C4-2B (cell line): ENCODE data around the gene FA2H.

ENCODE experiments used
- H3K27ac ChIP-seq: fragments of 450-650 bp; 2 replicates; pipeline ENCODE4 v1.5.1; 2017
- ZFX ChIP-seq: fragments of 450-650 bp; IDR thresholded peaks from 2 replicates; pipeline ENCODE4 v1.6.1; 2017
- TF ChIP-seq, protein P1 (sequence below): fragments of 450-650 bp; conservative IDR thresholded peaks from 2 replicates; pipeline ENCODE4 v1.5.1; 2017; ENCODE audit warnings: mild to moderate bottlenecking

The FA2H gene

DNA sequence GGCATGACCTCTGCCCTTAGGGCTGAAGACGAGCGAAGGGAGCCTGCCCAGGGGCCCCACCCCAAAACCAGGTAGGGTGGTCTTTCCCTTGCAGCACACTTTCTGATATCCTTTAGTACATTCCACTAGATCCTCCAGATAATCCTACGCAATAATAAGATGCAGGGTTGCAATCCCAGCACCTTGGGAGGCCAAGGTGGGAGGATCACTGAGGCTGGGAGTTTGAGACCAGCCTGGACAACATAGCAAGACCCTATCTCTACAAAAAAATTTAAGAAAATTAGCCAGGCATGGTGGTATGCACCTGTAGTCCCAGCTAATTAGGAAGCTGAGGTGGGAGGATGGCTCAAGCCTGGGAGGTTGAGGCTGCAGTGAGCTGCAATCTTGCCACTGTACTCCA lies 39.1 kb downstream of the FA2H start:
- no peak for TF ChIP-seq ZFX
- TF ChIP-seq, protein P1, sequence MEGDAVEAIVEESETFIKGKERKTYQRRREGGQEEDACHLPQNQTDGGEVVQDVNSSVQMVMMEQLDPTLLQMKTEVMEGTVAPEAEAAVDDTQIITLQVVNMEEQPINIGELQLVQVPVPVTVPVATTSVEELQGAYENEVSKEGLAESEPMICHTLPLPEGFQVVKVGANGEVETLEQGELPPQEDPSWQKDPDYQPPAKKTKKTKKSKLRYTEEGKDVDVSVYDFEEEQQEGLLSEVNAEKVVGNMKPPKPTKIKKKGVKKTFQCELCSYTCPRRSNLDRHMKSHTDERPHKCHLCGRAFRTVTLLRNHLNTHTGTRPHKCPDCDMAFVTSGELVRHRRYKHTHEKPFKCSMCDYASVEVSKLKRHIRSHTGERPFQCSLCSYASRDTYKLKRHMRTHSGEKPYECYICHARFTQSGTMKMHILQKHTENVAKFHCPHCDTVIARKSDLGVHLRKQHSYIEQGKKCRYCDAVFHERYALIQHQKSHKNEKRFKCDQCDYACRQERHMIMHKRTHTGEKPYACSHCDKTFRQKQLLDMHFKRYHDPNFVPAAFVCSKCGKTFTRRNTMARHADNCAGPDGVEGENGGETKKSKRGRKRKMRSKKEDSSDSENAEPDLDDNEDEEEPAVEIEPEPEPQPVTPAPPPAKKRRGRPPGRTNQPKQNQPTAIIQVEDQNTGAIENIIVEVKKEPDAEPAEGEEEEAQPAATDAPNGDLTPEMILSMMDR = no peak
- H3K27ac ChIP-seq = no peak overlapping the region

DNA sequence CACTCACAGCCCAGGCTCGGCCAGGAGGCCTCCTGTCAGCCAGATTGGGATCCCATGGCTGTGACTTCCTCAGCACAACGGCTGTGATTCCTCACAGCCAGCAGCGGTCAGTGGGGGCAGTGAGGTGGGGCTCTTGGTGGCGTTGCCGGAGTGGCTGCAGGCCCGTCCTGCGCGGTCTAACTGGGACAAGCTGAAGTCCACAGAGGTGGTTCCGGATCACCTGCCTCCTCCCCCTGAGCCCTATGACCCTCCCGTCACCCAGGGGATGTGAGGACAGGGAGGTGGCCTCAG lies 39.5 kb downstream of the FA2H start:
- H3K27ac ChIP-seq = no peak overlapping the region
- TF ChIP-seq, protein P1 = no peak
- no peak for TF ChIP-seq ZFX

DNA sequence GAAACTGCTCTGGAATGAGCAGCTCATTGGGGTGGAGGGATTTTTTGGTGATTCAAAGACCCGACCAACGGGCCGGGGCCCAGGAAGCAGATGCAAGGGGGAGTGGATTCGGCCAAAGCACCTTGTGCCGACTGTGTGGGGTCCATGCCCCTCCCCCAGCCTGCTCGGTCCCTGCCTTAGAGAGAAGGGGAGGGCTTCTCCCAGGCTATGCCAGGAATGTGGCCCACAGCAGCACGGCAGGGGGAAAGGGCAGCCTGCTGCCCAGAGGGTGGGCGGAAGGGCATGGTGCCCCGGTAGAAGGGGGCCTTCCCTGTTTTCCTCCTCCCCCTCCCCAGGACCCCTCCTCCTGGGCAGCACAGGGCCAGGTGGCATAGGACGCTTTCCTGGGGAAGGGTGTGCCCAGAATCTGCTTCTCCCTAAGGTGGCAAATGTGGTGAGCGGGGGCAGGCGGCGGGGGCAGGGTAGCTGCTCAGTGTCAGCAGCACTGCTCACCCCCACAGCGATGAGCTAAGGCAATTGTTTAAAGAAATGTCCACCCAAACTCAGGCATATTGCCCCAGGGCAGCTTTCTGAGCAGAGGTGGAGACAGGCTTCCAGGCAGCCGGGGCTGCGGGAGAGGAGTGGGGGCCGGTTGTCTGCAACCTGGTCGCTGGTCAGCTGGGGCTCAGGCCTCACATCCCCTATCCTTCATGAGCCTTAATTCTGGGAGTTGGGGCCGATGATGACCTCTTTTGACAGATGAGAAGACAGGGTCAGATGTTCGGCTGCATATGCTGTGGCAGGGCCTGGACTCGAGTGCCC lies 40.1 kb downstream of the FA2H start:
- no peak overlapping the region for H3K27ac ChIP-seq
- TF ChIP-seq ZFX = no peak
- TF ChIP-seq, protein P1 = no peak

DNA sequence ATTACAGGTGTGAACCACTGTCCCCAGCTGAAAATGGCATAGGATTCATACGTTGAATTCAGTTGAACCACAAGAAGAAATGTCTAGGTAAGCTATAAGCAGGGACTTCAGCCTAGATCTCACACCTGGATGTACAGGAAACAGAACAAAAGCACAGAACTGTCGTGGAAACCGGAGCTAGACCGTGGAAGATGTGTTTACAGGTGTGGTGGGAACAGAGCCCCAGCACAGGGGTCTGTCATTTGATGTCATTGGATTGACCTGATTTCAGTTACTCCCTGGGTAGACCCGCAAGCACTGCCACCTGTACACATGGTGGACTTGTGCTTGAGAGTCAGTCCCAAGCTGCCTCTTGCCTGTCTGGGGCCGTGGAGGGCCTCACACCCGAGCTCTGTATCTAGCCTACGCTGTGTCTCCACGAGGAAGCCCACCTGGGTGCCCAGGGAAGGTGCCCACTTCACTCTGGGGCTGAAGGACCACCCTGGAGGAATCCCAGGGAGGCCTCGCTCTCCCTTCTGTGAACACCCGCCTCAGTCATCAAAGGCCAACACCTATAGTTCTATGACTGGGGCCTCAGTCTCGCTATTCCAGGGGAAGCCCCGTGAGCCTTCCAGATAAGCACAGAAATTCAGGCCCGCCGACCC lies 41.8 kb downstream of the FA2H start:
- no peak for TF ChIP-seq ZFX
- TF ChIP-seq, protein P1 = no peak
- no peak overlapping the region for H3K27ac ChIP-seq

DNA sequence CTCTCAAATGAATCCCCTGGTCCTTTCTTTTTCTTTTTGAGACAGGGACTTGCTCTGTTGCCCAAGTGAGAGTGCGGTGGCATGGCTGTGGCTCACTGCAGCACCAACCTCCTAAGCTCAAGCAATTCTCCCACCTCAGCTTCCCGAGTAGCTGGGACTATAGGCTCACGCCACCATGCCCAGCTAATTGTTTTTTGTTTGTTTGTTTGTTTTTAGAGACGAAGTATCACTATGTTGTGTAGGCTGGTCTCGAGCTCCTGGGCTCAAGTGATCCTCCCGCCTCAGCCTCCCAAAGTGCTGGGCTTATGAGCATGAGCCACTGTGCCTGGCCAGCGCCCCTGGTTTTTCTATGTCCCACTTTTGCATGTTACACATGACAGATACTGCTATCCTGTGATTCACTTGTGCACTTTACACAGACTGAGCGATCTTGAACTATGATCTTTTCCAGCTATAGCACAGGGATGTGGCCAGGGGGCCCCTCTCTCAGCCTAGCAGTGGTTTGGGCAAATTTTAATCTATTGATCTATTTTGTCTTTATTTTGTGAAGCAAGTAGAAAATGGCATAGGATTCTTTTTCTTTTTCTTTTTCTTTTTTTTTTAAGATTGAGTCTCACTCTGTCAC lies 42.7 kb downstream of the FA2H start:
- no peak for TF ChIP-seq ZFX
- TF ChIP-seq, protein P1 = no peak
- no peak overlapping the region for H3K27ac ChIP-seq

DNA sequence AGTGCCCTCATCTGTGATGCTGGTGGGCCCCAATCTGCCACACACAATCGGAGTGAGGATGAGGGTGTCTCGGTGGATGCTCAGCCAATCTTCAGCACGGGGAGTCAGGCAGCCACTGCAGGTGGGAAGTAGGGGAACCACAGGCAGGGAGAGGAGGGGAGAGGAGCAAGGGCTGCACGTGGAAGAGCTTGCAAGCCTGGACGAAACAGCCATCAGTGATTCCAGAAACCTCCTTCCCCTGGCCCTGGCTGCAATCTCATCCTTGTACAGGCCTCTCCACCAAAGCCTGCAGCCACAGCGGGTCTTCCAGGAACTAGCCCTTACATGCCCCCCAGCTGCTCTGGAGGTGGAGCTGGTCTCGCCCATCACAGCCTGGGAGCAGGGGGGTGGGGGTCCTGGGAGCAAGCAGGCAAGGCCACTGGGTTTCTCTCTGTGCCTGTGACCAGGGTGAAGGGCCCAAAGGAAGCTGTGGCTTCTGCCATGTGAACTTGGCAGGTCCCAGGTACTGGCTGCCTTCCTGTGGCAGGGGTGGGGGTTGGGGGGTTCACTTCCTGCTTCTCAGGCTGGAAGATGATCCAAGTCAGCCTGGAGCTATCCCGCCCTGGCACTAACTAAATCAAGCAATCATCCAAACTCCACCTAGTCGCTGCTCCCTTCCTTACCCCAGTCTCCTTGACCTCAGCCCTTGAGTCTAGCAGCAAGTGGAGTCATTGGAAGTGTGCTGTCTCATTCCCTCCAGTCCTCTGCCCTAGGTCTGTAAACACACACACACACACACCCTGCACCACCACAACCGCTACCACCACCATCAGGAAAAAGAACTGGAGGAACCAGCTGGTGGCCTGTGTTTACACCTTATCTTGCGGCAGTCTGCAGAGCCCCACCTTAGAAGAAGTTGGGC lies 44.6 kb downstream of the FA2H start:
- peak overlapping the region; percentile 45 for H3K27ac ChIP-seq

More for the DNA sequence above, 44.6 kb downstream of the FA2H start:
- TF ChIP-seq, protein P1 = no peak
- TF ChIP-seq ZFX = peak; percentile 25; the same call in 1 of the 2 replicates
